GM12878 (cell line): ENCODE data around the gene ACTN2. TPM values are rescaled to one million over a fixed set of nuclear protein-coding genes. Genes with fewer than 3 reads are reported as not detected.

ENCODE experiments used
- ATAC-seq: fragments of 200-7000 bp; cut with Tn5 transposase; 3 replicates; pipeline ENCODE4 v1.9.1; 2020; ENCODE audit warnings: mild to moderate bottlenecking, moderate library complexity
- BruUV-seq: library from RNA; stranded (reverse); fragments of 400-500 nt; replicated peaks from 2 replicates; lab custom pipeline; 2021; lab: Mats Ljungman, UMichigan
- CTCF ChIA-PET: fragments of 300-600 bp; sonication (Branson Sonifier 250); formaldehyde crosslinking; extraction: SDS; loops from one replicate; lab custom pipeline; 2021; ENCODE audit warnings: inconsistent platforms; lab: Yijun Ruan, JAX
- POLR2A ChIA-PET: fragments of 350-600 bp; formaldehyde crosslinking; extraction: SDS; loops from one replicate; lab custom pipeline; 2021; ENCODE audit warnings: inconsistent platforms; lab: Charles Lee
- RAD21 ChIA-PET: fragments of 300-600 bp; sonication (Branson Sonifier 250); formaldehyde crosslinking; loops from one replicate; lab custom pipeline; 2023; ENCODE audit warnings: antibody characterized with exemption; ENCODE audit not compliant: unreplicated experiment; lab: Charles Lee
- SMC1A ChIA-PET: fragments of 300-600 bp; sonication (Branson Sonifier 250); formaldehyde crosslinking; loops from one replicate; lab custom pipeline; 2023; ENCODE audit not compliant: unreplicated experiment, uncharacterized antibody; lab: Charles Lee
- DNase-seq: peaks from one replicate; pipeline ENCODE4 v3.0.0-alpha.2; 2011; ENCODE audit warnings: low read depth, low spot score
- FAIRE-seq: peaks from 3 replicates; lab custom pipeline; 2011; peaks lifted over from hg19 to GRCh38; lab: Jason Lieb, UNC
- H2AFZ ChIP-seq: 2 replicates; pipeline ENCODE4 v1.6.0; 2011; ENCODE audit warnings: low read depth, low read length, control low read depth; ENCODE audit not compliant: control insufficient read depth
- H3K27ac ChIP-seq: 2 replicates; pipeline ENCODE4 v1.5.1; 2011; ENCODE audit warnings: control low read depth; ENCODE audit not compliant: control insufficient read depth, insufficient read depth
- H3K27me3 ChIP-seq, 2 experiments: replicated peaks in 1 of 2; 2 replicates each; pipeline versions ENCODE4 v1.6.0 to v1.6.1; 2011; ENCODE audit warnings: low read length in 1 of 2; ENCODE audit not compliant: control insufficient read depth in 2 of 2, insufficient read depth in 2 of 2
- H3K36me3 ChIP-seq, 2 experiments: 2 replicates each; pipeline ENCODE4 v1.5.1; 2011; ENCODE audit warnings: low read length in 1 of 2; ENCODE audit not compliant: control insufficient read depth in 2 of 2, insufficient read depth in 2 of 2
- H3K4me1 ChIP-seq: 2 replicates; pipeline ENCODE4 v1.6.1; 2011; ENCODE audit warnings: mild to moderate bottlenecking, low read length, moderate library complexity, mixed read lengths; ENCODE audit not compliant: control insufficient read depth, insufficient read depth
- H3K4me2 ChIP-seq: 2 replicates; pipeline ENCODE4 v1.6.0; 2011; ENCODE audit warnings: control low read depth; ENCODE audit not compliant: control insufficient read depth, insufficient read depth
- H3K4me3 ChIP-seq: fragments of 200-600 bp; sonication (generic); 2 replicates; pipeline ENCODE4 v1.5.1; 2016
- H3K79me2 ChIP-seq: 2 replicates; pipeline ENCODE4 v1.6.0; 2011; ENCODE audit warnings: low read length; ENCODE audit not compliant: control insufficient read depth, insufficient read depth
- H3K9ac ChIP-seq: 2 replicates; pipeline ENCODE4 v1.8.0; 2011; ENCODE audit warnings: low read length, control low read depth, mixed read lengths; ENCODE audit not compliant: control insufficient read depth, insufficient read depth
- H3K9me3 ChIP-seq: replicated peaks from 3 replicates; pipeline ENCODE4 v1.5.1; 2011; ENCODE audit warnings: mild to moderate bottlenecking, low read length; ENCODE audit not compliant: control insufficient read depth, insufficient read depth
- H4K20me1 ChIP-seq: 2 replicates; pipeline ENCODE4 v1.6.0; 2011; ENCODE audit not compliant: control insufficient read depth, insufficient read depth
- EP300 ChIP-seq, 2 experiments: fragments of 150-350 bp in 1 of 2; IDR thresholded peaks; 2 replicates each; pipeline ENCODE4 v1.6.1; 2011 to 2012; ENCODE audit warnings: low read depth in 2 of 2, low read length in 2 of 2, borderline replicate concordance in 1 of 2, improper control_type of control experiment in 1 of 2, inconsistent platforms in 1 of 2; ENCODE audit not compliant: control insufficient read depth in 1 of 2
- FOS ChIP-seq: IDR thresholded peaks from 3 replicates; pipeline ENCODE4 v1.6.1; 2011; ENCODE audit warnings: borderline replicate concordance; ENCODE audit not compliant: insufficient read length; ENCODE audit errors: extremely low read depth
- KDM1A ChIP-seq: fragments of 200-600 bp; sonication (generic); IDR thresholded peaks from 2 replicates; pipeline ENCODE4 v1.6.1; 2016; ENCODE audit warnings: borderline replicate concordance
- MEF2A ChIP-seq: IDR thresholded peaks from 2 replicates; pipeline ENCODE4 v1.6.1; 2011; ENCODE audit warnings: low read depth, mild to moderate bottlenecking, low read length, moderate library complexity; ENCODE audit not compliant: insufficient read depth
- NR2C2 ChIP-seq: IDR thresholded peaks from 2 replicates; pipeline ENCODE4 v1.6.1; 2011; ENCODE audit warnings: borderline replicate concordance, low read depth; ENCODE audit not compliant: control insufficient read depth, insufficient read length
- NRF1 ChIP-seq: conservative IDR thresholded peaks from 2 replicates; pipeline ENCODE4 v1.6.1; 2011; ENCODE audit warnings: mild to moderate bottlenecking, low read depth, low read length, improper control_type of control experiment
- POLR2AphosphoS2 ChIP-seq: IDR thresholded peaks from 2 replicates; pipeline ENCODE4 v1.6.1; 2011; ENCODE audit warnings: low read depth, mild to moderate bottlenecking, low read length, improper control_type of control experiment, moderate library complexity
- SMAD1 ChIP-seq: fragments of 450-650 bp; IDR thresholded peaks from 2 replicates; pipeline ENCODE4 v1.6.1; 2018; ENCODE audit warnings: mild to moderate bottlenecking, low read depth; ENCODE audit not compliant: partially characterized antibody
- ZNF24 ChIP-seq: fragments of 450-650 bp; IDR thresholded peaks from 2 replicates; pipeline ENCODE4 v1.6.1; 2017; ENCODE audit warnings: antibody characterized with exemption, mild to moderate bottlenecking
- WGBS: methylation state at CpG from one replicate; pipeline ENCODE4 v1.1.6; 2016; ENCODE audit warnings: low lambda C conversion rate; ENCODE audit not compliant: insufficient replicate concordance, insufficient coverage; ENCODE audit errors: missing lambda C conversion rate; 5-methylcytosine and 5-hydroxymethylcytosine counted together
- in situ Hi-C: fragments of 300-500 bp; cut with MboI; formaldehyde crosslinking; loops from 9 replicates; pipeline ENCODE4 v1.14.3; 2018; ENCODE audit warnings: mixed read lengths
- intact Hi-C: fragments of 100-400 bp; cut with micrococcal nuclease; formaldehyde crosslinking; loops from one replicate; pipeline ENCODE4 v1.14.2; 2022; ENCODE audit not compliant: unreplicated experiment
- polyA plus RNA-seq, 11 experiments: library from polyadenylated mRNA; depleted of rRNA in 4 of 11; unstranded in 6 of 11; stranded (reverse) in 5 of 11; fragments of >200 nt; fragmentation: Nextera tagmentation in 4 of 11; fragmentation: Illumina TruSeq in 1 of 11; extraction: Ambion mirVana in 4 of 11; extraction: Trizol in 1 of 11; gene quantifications; 1 replicate in 1 of 11; 2 replicates in 10 of 11; pipeline versions ENCODE4 v1.2.1 to v1.2.3, GENCODE V29; 2011 to 2016; ENCODE audit warnings: inconsistent platforms in 2 of 11, missing spikeins in 2 of 11, low read depth in 1 of 11
- total RNA-seq, 4 experiments: library from RNA; depleted of rRNA in 3 of 4; stranded (reverse); fragments of >200 nt in 3 of 4; fragmentation: Illumina TruSeq in 1 of 4; extraction: Trizol in 1 of 4; gene quantifications; 2 replicates each; pipeline versions ENCODE4 v1.2.1 to v1.2.3, GENCODE V29; 2013 to 2021
- TF ChIP-seq, protein P1 (sequence below): fragments of 450-650 bp; IDR thresholded peaks from 2 replicates; pipeline ENCODE4 v1.6.1; 2017; ENCODE audit warnings: mild to moderate bottlenecking, moderate library complexity
- TF ChIP-seq, protein P2 (sequence below): IDR thresholded peaks from 2 replicates; pipeline ENCODE4 v1.6.1; 2012; ENCODE audit warnings: low read depth, low read length, improper control_type of control experiment
- TF ChIP-seq, protein P3 (sequence below): IDR thresholded peaks from 2 replicates; pipeline ENCODE4 v1.6.1; 2011; ENCODE audit warnings: borderline replicate concordance, low read depth, mild to moderate bottlenecking, moderate library complexity, mixed read lengths, low read length; ENCODE audit not compliant: insufficient read depth; ENCODE audit errors: extremely low read length

Gene ACTN2
- total and polyA plus RNA-seq, 10 of the 15 experiments (the other 5 are each of a cell fraction or from before 2014, with no cell fraction given): 0.10 TPM; not detected in 9

DNA sequence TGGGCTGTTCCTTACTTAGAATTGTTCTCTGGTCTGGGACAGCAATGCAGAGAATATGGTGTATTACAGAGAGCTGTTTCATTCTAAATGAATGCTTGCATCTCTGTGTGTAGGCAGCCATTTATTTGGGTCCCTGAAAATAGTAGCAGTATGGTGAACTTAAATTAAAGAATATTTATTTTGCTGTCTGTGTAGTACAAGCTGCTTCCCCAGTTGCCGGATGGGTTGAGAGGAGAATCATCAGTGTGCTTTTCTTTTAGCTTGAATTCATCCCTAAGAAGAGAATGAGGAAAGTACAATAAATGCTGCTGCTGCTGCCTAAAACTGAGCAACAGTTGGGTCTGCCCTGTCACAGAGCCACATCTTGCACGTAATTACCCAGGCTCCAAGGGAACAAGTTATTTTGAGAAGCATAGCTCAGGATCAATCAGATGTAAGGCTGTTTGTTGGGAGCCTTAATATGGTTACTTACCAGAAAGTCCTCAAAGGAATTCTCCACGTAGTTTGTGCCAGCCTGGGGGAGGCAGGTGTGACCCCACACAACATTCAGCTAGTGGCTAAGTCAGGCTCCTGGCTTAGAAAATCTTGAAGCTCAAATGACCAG lies 16.6 kb downstream of the ACTN2 start (continued):
- TF ChIP-seq, protein P1, sequence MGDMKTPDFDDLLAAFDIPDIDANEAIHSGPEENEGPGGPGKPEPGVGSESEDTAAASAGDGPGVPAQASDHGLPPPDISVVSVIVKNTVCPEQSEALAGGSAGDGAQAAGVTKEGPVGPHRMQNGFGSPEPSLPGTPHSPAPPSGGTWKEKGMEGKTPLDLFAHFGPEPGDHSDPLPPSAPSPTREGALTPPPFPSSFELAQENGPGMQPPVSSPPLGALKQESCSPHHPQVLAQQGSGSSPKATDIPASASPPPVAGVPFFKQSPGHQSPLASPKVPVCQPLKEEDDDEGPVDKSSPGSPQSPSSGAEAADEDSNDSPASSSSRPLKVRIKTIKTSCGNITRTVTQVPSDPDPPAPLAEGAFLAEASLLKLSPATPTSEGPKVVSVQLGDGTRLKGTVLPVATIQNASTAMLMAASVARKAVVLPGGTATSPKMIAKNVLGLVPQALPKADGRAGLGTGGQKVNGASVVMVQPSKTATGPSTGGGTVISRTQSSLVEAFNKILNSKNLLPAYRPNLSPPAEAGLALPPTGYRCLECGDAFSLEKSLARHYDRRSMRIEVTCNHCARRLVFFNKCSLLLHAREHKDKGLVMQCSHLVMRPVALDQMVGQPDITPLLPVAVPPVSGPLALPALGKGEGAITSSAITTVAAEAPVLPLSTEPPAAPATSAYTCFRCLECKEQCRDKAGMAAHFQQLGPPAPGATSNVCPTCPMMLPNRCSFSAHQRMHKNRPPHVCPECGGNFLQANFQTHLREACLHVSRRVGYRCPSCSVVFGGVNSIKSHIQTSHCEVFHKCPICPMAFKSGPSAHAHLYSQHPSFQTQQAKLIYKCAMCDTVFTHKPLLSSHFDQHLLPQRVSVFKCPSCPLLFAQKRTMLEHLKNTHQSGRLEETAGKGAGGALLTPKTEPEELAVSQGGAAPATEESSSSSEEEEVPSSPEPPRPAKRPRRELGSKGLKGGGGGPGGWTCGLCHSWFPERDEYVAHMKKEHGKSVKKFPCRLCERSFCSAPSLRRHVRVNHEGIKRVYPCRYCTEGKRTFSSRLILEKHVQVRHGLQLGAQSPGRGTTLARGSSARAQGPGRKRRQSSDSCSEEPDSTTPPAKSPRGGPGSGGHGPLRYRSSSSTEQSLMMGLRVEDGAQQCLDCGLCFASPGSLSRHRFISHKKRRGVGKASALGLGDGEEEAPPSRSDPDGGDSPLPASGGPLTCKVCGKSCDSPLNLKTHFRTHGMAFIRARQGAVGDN: no peak
- TF ChIP-seq KDM1A: no peak

DNA sequence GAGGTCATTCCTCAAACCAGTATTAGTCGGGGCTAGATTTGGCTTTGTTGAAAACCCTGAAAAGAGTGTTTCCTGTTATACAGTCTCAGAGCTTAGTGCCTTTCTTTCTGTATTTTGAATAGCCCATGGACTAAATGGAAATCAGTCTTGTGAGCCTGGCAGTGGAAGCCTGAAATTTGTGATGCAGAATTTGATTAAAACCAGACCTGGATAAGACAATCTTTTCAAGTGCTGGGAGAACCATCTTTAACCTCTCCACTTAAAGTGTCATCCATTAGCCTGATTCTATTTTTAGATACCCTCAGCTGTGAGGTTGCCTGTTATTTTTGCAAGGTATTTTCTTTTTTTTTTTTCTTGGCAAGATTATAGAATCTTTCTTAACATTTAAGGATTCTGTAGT lies 19.5 kb downstream of the ACTN2 start:
- Histone ChIP-seq H3K4me2 (no peak overlapping the region), H3K9ac (no peak overlapping the region), H3K36me3 (no peaks in the 10 kb centered on the region), H2AFZ (no peak overlapping the region), H3K79me2 (no peaks in the 10 kb centered on the region), H3K9me3 (no peaks in the 10 kb centered on the region), H3K27me3 (no peaks in the 10 kb centered on the region; a peak in 1 of 4 replicates), H3K4me3 (no peak overlapping the region), H3K4me1 (no peaks in the 10 kb centered on the region), H3K27ac (no peak overlapping the region), H4K20me1 (no peaks in the 10 kb centered on the region)
- FAIRE-seq (no peak), DNase-seq (no peak), ATAC-seq (no peak)
- CTCF ChIA-PET: no interaction called here
- intact Hi-C loops (no loop called here), in situ Hi-C loops (no loop called here)
- no TSS peak for BruUV-seq
- POLR2A ChIA-PET: interaction anchor here (0.5 kb wide), 1 partner anchor 41 kb away, joined by 3 read pairs; no protein-coding TSS in a partner anchor
- SMC1A ChIA-PET: no interaction called here
- 67% methylated on average over 1 of the region's 1 CpG for WGBS
- RAD21 ChIA-PET: no interaction called here
- TF ChIP-seq POLR2AphosphoS2 (no peak), MEF2A (no peak), NRF1 (no peak), ZNF24 (no peak), EP300 (IDR thresholded peaks at IDR 0.05; ENCODE audit: borderline replicate concordance in 1 of 2, control insufficient read depth in 1 of 2, low read depth in 2 of 2, low read length in 2 of 2) (no peak), NR2C2 (no peak), FOS (no peak), SMAD1 (no peak)
- TF ChIP-seq, protein P2, sequence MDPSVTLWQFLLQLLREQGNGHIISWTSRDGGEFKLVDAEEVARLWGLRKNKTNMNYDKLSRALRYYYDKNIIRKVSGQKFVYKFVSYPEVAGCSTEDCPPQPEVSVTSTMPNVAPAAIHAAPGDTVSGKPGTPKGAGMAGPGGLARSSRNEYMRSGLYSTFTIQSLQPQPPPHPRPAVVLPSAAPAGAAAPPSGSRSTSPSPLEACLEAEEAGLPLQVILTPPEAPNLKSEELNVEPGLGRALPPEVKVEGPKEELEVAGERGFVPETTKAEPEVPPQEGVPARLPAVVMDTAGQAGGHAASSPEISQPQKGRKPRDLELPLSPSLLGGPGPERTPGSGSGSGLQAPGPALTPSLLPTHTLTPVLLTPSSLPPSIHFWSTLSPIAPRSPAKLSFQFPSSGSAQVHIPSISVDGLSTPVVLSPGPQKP: no peak
- TF ChIP-seq, protein P3, sequence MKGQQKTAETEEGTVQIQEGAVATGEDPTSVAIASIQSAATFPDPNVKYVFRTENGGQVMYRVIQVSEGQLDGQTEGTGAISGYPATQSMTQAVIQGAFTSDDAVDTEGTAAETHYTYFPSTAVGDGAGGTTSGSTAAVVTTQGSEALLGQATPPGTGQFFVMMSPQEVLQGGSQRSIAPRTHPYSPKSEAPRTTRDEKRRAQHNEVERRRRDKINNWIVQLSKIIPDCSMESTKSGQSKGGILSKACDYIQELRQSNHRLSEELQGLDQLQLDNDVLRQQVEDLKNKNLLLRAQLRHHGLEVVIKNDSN: no peak
